NCI-H1694 treated with DMSO at 0.1 percent for 48 hours (cell line): ENCODE results near the gene URAD.

ENCODE experiments used
- DNase-seq: peaks from one replicate; lab custom pipeline; 2025; lab: John Stamatoyannopoulos, UW

The URAD gene

GRCh38 chr13:27956576-27957300 lies 31.8 kb downstream of the URAD start:
- no peak for DNase-seq

GRCh38 chr13:27955014-27955591 lies 33.4 kb downstream of the URAD start:
- DNase-seq = no peak

GRCh38 chr13:27954406-27954851 lies 34.1 kb downstream of the URAD start:
- DNase-seq = no peak

GRCh38 chr13:27953676-27954405 lies 34.7 kb downstream of the URAD start:
- DNase-seq = peak; percentile 42

- DNase-seq = no peak
Observed at GRCh38 chr13:27952876-27953675, 35.4 kb downstream of the URAD start.

- no peak for DNase-seq
Observed at GRCh38 chr13:27942972-27943371, 45.5 kb downstream of the URAD start.

- no peak for DNase-seq
Observed at GRCh38 chr13:27933580-27934328, 54.7 kb downstream of the URAD start.

GRCh38 chr13:27933118-27933517 lies 55.4 kb downstream of the URAD start:
- DNase-seq = no peak

- no peak for DNase-seq
Observed at GRCh38 chr13:27929868-27930267, 58.6 kb downstream of the URAD start.

- no peak for DNase-seq
Observed at GRCh38 chr13:27928805-27929753, 59.4 kb downstream of the URAD start.

- DNase-seq = no peak
Observed at GRCh38 chr13:27928353-27928804, 60.1 kb downstream of the URAD start.
